A549 (cell line): ENCODE data around the gene ZNF587. TPM values are rescaled to one million over a fixed set of nuclear protein-coding genes. Genes with fewer than 3 reads are reported as not detected.

Experiments used
- ATAC-seq, 2 experiments: fragments of 200-7000 bp in 1 of 2; fragments of >200 bp in 1 of 2; cut with Nextera tagmentation in 1 of 2; cut with Tn5 transposase in 1 of 2; 3 replicates each; pipeline versions ENCODE4 v1.8.0 to v1.9.1; 2018 to 2020; ENCODE audit warnings: mild to moderate bottlenecking in 1 of 2, moderate library complexity in 1 of 2
- CTCF ChIA-PET: fragments of 300-600 bp; sonication (Branson Sonifier 250); formaldehyde crosslinking; extraction: SDS; loops from one replicate; lab custom pipeline; 2021; ENCODE audit warnings: antibody characterized with exemption, inconsistent platforms; lab: Yijun Ruan, JAX
- POLR2A ChIA-PET: fragments of 350-600 bp; formaldehyde crosslinking; extraction: SDS; loops from one replicate; lab custom pipeline; 2021; ENCODE audit warnings: antibody characterized with exemption, inconsistent platforms; lab: Yijun Ruan, JAX
- DNase-seq, 2 experiments: peaks; one replicate each; pipeline versions ENCODE4 v3.0.0 to v3.0.0-alpha.2; 2011 to 2016; ENCODE audit warnings: low read depth in 1 of 2, low spot score in 1 of 2
- FAIRE-seq: peaks from 2 replicates; lab custom pipeline; 2011; peaks lifted over from hg19 to GRCh38; lab: Jason Lieb, UNC
- H3K27ac ChIP-seq, 2 experiments: fragments of >200 bp; sonication (Bioruptor Twin); formaldehyde crosslinking; 3 replicates each; pipeline ENCODE4 v1.5.1; 2016 to 2017
- H3K4me1 ChIP-seq: fragments of >200 bp; sonication (Bioruptor Twin); formaldehyde crosslinking; 3 replicates; pipeline ENCODE4 v1.6.1; 2016
- H3K4me2 ChIP-seq: fragments of >200 bp; sonication (Bioruptor Twin); formaldehyde crosslinking; 3 replicates; pipeline ENCODE4 v1.6.1; 2016
- H3K4me3 ChIP-seq: fragments of >200 bp; sonication (Bioruptor Twin); formaldehyde crosslinking; 3 replicates; pipeline ENCODE4 v1.5.1; 2016
- H3K9me3 ChIP-seq: fragments of >200 bp; sonication (Bioruptor Twin); formaldehyde crosslinking; 3 replicates; pipeline ENCODE4 v1.6.1; 2016
- ATOH8 ChIP-seq: fragments of 250-450 bp; sonication (Bioruptor Pico); IDR thresholded peaks from 2 replicates; pipeline ENCODE4 v1.5.0; 2020; ENCODE audit warnings: low read depth, mild to moderate bottlenecking, moderate library complexity
- CBX2 ChIP-seq: fragments of 200-600 bp; sonication (generic); IDR thresholded peaks from 2 replicates; pipeline ENCODE4 v1.6.1; 2016; ENCODE audit warnings: low read depth, mild to moderate bottlenecking, borderline replicate concordance
- E2F6 ChIP-seq: IDR thresholded peaks from 2 replicates; pipeline ENCODE4 v1.6.1; 2012; ENCODE audit warnings: low read depth, borderline replicate concordance
- EHMT2 ChIP-seq: fragments of 200-600 bp; sonication (generic); IDR thresholded peaks from 2 replicates; pipeline ENCODE4 v1.6.1; 2016; ENCODE audit warnings: antibody characterized with exemption, low read depth, mild to moderate bottlenecking, moderate library complexity
- FOSL2 ChIP-seq, 2 experiments: fragments of 450-650 bp in 1 of 2; fragments of >200 bp in 1 of 2; sonication (Bioruptor Twin) in 1 of 2; formaldehyde crosslinking; IDR thresholded peaks; 2 replicates each; pipeline versions ENCODE4 v1.5.0 to v1.6.1; 2016 to 2020; ENCODE audit warnings: mild to moderate bottlenecking in 1 of 2, moderate library complexity in 1 of 2
- HMGXB4 ChIP-seq: fragments of 250-450 bp; sonication (Bioruptor Pico); IDR thresholded peaks from 2 replicates; pipeline ENCODE4 v1.5.0; 2021; ENCODE audit warnings: mild to moderate bottlenecking, moderate library complexity, borderline replicate concordance
- HOXA7 ChIP-seq: fragments of 250-450 bp; sonication (Bioruptor Pico); IDR thresholded peaks from 2 replicates; pipeline ENCODE4 v1.5.0; 2020; ENCODE audit warnings: mild to moderate bottlenecking, moderate library complexity
- NR3C1 ChIP-seq: fragments of >200 bp; sonication (Bioruptor Twin); formaldehyde crosslinking; IDR thresholded peaks from 3 replicates; pipeline ENCODE4 v1.6.1; 2017
- RARB ChIP-seq: fragments of 250-450 bp; sonication (Bioruptor Pico); IDR thresholded peaks from 2 replicates; pipeline ENCODE4 v1.8.0; 2021; ENCODE audit warnings: mild to moderate bottlenecking, moderate library complexity
- SMC3 ChIP-seq: fragments of >200 bp; sonication (Bioruptor Twin); formaldehyde crosslinking; IDR thresholded peaks from 3 replicates; pipeline ENCODE4 v1.6.1; 2018; ENCODE audit warnings: inconsistent platforms
- SREBF2 ChIP-seq: fragments of 450-650 bp; IDR thresholded peaks from 2 replicates; pipeline ENCODE4 v1.6.1; 2014; ENCODE audit warnings: mild to moderate bottlenecking, moderate library complexity
- WGBS: methylation state at CpG from one replicate; pipeline ENCODE4 v1.1.6; 2017; ENCODE audit errors: missing lambda C conversion rate; 5-methylcytosine and 5-hydroxymethylcytosine counted together
- polyA plus RNA-seq, 4 experiments: library from polyadenylated mRNA; depleted of rRNA in 3 of 4; stranded (reverse); fragments of >200 nt; fragmentation: RNase III in 1 of 4; extraction: RNeasy Plus Mini Kit Qiagen cat#74134 plus additional on column Dnase treatment in 1 of 4; gene quantifications; 2 replicates in 3 of 4; 3 replicates in 1 of 4; pipeline ENCODE4 v1.2.3, GENCODE V29; 2011 to 2017

The ZNF587 gene
- polyA plus RNA-seq, 2 of the 4 experiments (the other 2 are of a cell fraction), result 10.7 to 12.1 TPM

- 97% methylated on average over 3 of the region's 3 CpGs for WGBS
- H3K9me3 ChIP-seq, result peaks cover 68% of the 10 kb centered on the region
- H3K4me3 ChIP-seq, result no peak overlapping the region
- H3K4me1 ChIP-seq, result no peaks in the 10 kb centered on the region
- ChIA-PET POLR2A (no interaction called here), CTCF (interaction anchor here (0.6 kb wide), 1 partner anchor 10 kb away, joined by 4 read pairs; no protein-coding TSS in a partner anchor)
- DNase-seq (no peak), FAIRE-seq (no peak), ATAC-seq (no peak)
- TF ChIP-seq SREBF2, result no peak
- TF ChIP-seq SMC3, result no peak
- no peak for TF ChIP-seq HMGXB4 (CRISPR knock-in tag)
- TF ChIP-seq HOXA7 (CRISPR knock-in tag), result no peak
- TF ChIP-seq NR3C1, result no peak
- no peak for TF ChIP-seq E2F6
- TF ChIP-seq CBX2, result no peak
- no peak for TF ChIP-seq ATOH8 (CRISPR knock-in tag)
- TF ChIP-seq EHMT2, result no peak
- no peak for TF ChIP-seq RARB (CRISPR knock-in tag)
- TF ChIP-seq FOSL2 (IDR thresholded peaks at IDR 0.05), result no peak
- TF ChIP-seq FOSL2 (CRISPR knock-in tag; IDR thresholded peaks at IDR 0.05), result no peak
- H3K4me2 ChIP-seq, result no peak overlapping the region
- H3K27ac ChIP-seq, result no peak overlapping the region
These were observed 64.9 kb downstream of the ZNF587 start for GRCh38 chr19:57914531-57914930.

Other genes with a start within 250 kb of the ZNF587 start
- 4.9 and 5.9 TPM in 2 replicates for gene ZNF530, start 250.0 kb upstream of the ZNF587 start, polyA plus RNA-seq (2011; rRNA removed)
- gene ZNF530, start 250.0 kb upstream of the ZNF587 start, polyA plus RNA-seq (2017; fragmentation: RNase III; extraction: RNeasy Plus Mini Kit Qiagen cat#74134 plus additional on column Dnase treatment), result 4.9 to 6.3 TPM (median 6.3 TPM) in 3 replicates
- 9.2 and 10.1 TPM in 2 replicates for gene ZNF134, start 235.6 kb upstream of the ZNF587 start, polyA plus RNA-seq (2011; rRNA removed)
- gene ZNF134, start 235.6 kb upstream of the ZNF587 start, polyA plus RNA-seq (2017; fragmentation: RNase III; extraction: RNeasy Plus Mini Kit Qiagen cat#74134 plus additional on column Dnase treatment), result 8.3 to 9.2 TPM (median 9.1 TPM) in 3 replicates
- 11.6 and 15.8 TPM in 2 replicates for gene ZNF211, start 216.7 kb upstream of the ZNF587 start, polyA plus RNA-seq (2011; rRNA removed)
- 6.9 to 7.7 TPM (median 7.5 TPM) in 3 replicates for gene ZNF211, start 216.7 kb upstream of the ZNF587 start, polyA plus RNA-seq (2017; fragmentation: RNase III; extraction: RNeasy Plus Mini Kit Qiagen cat#74134 plus additional on column Dnase treatment)
- 0.04 TPM in 1 of 2 replicates, not detected in the other for gene ZSCAN4, start 180.9 kb upstream of the ZNF587 start, polyA plus RNA-seq (2011; rRNA removed)
- not detected in 3 replicates for gene ZSCAN4, start 180.9 kb upstream of the ZNF587 start, polyA plus RNA-seq (2017; fragmentation: RNase III; extraction: RNeasy Plus Mini Kit Qiagen cat#74134 plus additional on column Dnase treatment)
- gene ZNF551, start 167.9 kb upstream of the ZNF587 start, polyA plus RNA-seq (2011; rRNA removed), result 8.2 and 8.4 TPM in 2 replicates
- 4.2 to 6.0 TPM (median 4.3 TPM) in 3 replicates for gene ZNF551, start 167.9 kb upstream of the ZNF587 start, polyA plus RNA-seq (2017; fragmentation: RNase III; extraction: RNeasy Plus Mini Kit Qiagen cat#74134 plus additional on column Dnase treatment)
- not detected in 2 replicates for gene ZNF154, start 140.7 kb upstream of the ZNF587 start, polyA plus RNA-seq (2011; rRNA removed)
- gene ZNF154, start 140.7 kb upstream of the ZNF587 start, polyA plus RNA-seq (2017; fragmentation: RNase III; extraction: RNeasy Plus Mini Kit Qiagen cat#74134 plus additional on column Dnase treatment), result not detected in 3 replicates
- 1.4 and 1.5 TPM in 2 replicates for gene ZNF671, start 122.2 kb upstream of the ZNF587 start, polyA plus RNA-seq (2011; rRNA removed)
- 0.85 to 1.1 TPM (median 1.0 TPM) in 3 replicates for gene ZNF671, start 122.2 kb upstream of the ZNF587 start, polyA plus RNA-seq (2017; fragmentation: RNase III; extraction: RNeasy Plus Mini Kit Qiagen cat#74134 plus additional on column Dnase treatment)
- 9.3 and 10.5 TPM in 2 replicates for gene ZNF776, start 103.0 kb upstream of the ZNF587 start, polyA plus RNA-seq (2011; rRNA removed)
- gene ZNF776, start 103.0 kb upstream of the ZNF587 start, polyA plus RNA-seq (2017; fragmentation: RNase III; extraction: RNeasy Plus Mini Kit Qiagen cat#74134 plus additional on column Dnase treatment), result 5.3 to 7.0 TPM (median 6.1 TPM) in 3 replicates
- 8.1 and 8.2 TPM in 2 replicates for gene ZNF586, start 80.2 kb upstream of the ZNF587 start, polyA plus RNA-seq (2011; rRNA removed)
- 7.1 to 8.5 TPM (median 7.3 TPM) in 3 replicates for gene ZNF586, start 80.2 kb upstream of the ZNF587 start, polyA plus RNA-seq (2017; fragmentation: RNase III; extraction: RNeasy Plus Mini Kit Qiagen cat#74134 plus additional on column Dnase treatment)
- 5.7 and 5.8 TPM in 2 replicates for gene ZNF552, start 34.9 kb upstream of the ZNF587 start, polyA plus RNA-seq (2011; rRNA removed)
- gene ZNF552, start 34.9 kb upstream of the ZNF587 start, polyA plus RNA-seq (2017; fragmentation: RNase III; extraction: RNeasy Plus Mini Kit Qiagen cat#74134 plus additional on column Dnase treatment), result 6.0 to 7.2 TPM (median 6.5 TPM) in 3 replicates
- 14.2 and 14.9 TPM in 2 replicates for gene ZNF587B, start 19.6 kb upstream of the ZNF587 start, polyA plus RNA-seq (2011; rRNA removed)
- 13.2 to 15.8 TPM (median 14.1 TPM) in 3 replicates for gene ZNF587B, start 19.6 kb upstream of the ZNF587 start, polyA plus RNA-seq (2017; fragmentation: RNase III; extraction: RNeasy Plus Mini Kit Qiagen cat#74134 plus additional on column Dnase treatment)
- 5.5 and 6.9 TPM in 2 replicates for gene ZNF814, start 39.2 kb downstream of the ZNF587 start, polyA plus RNA-seq (2011; rRNA removed)
- gene ZNF814, start 39.2 kb downstream of the ZNF587 start, polyA plus RNA-seq (2017; fragmentation: RNase III; extraction: RNeasy Plus Mini Kit Qiagen cat#74134 plus additional on column Dnase treatment), result 2.1 to 3.0 TPM (median 2.6 TPM) in 3 replicates
- 8.0 and 8.7 TPM in 2 replicates for gene ZNF417, start 66.7 kb downstream of the ZNF587 start, polyA plus RNA-seq (2011; rRNA removed)
- 5.6 to 5.9 TPM (median 5.8 TPM) in 3 replicates for gene ZNF417, start 66.7 kb downstream of the ZNF587 start, polyA plus RNA-seq (2017; fragmentation: RNase III; extraction: RNeasy Plus Mini Kit Qiagen cat#74134 plus additional on column Dnase treatment)
- gene ZNF418, start 85.5 kb downstream of the ZNF587 start, polyA plus RNA-seq (2011; rRNA removed), result 2.8 and 3.2 TPM in 2 replicates
- 1.8 to 3.0 TPM (median 2.2 TPM) in 3 replicates for gene ZNF418, start 85.5 kb downstream of the ZNF587 start, polyA plus RNA-seq (2017; fragmentation: RNase III; extraction: RNeasy Plus Mini Kit Qiagen cat#74134 plus additional on column Dnase treatment)
- 2.5 and 2.9 TPM in 2 replicates for gene ZNF256, start 97.8 kb downstream of the ZNF587 start, polyA plus RNA-seq (2011; rRNA removed)
- 1.4 to 1.7 TPM (median 1.6 TPM) in 3 replicates for gene ZNF256, start 97.8 kb downstream of the ZNF587 start, polyA plus RNA-seq (2017; fragmentation: RNase III; extraction: RNeasy Plus Mini Kit Qiagen cat#74134 plus additional on column Dnase treatment)
- 0.13 and 0.15 TPM in 2 replicates for gene C19orf18, start 124.7 kb downstream of the ZNF587 start, polyA plus RNA-seq (2011; rRNA removed)
- gene C19orf18, start 124.7 kb downstream of the ZNF587 start, polyA plus RNA-seq (2017; fragmentation: RNase III; extraction: RNeasy Plus Mini Kit Qiagen cat#74134 plus additional on column Dnase treatment), result 0.17 to 0.25 TPM in 2 of 3 replicates, not detected in the other
- gene ZNF606, start 153.0 kb downstream of the ZNF587 start, polyA plus RNA-seq (2011; rRNA removed), result 4.8 and 5.1 TPM in 2 replicates
- gene ZNF606, start 153.0 kb downstream of the ZNF587 start, polyA plus RNA-seq (2017; fragmentation: RNase III; extraction: RNeasy Plus Mini Kit Qiagen cat#74134 plus additional on column Dnase treatment), result 4.5 to 5.1 TPM (median 4.5 TPM) in 3 replicates
- gene ZSCAN1, start 184.2 kb downstream of the ZNF587 start, polyA plus RNA-seq (2011; rRNA removed), result not detected in 2 replicates
- gene ZSCAN1, start 184.2 kb downstream of the ZNF587 start, polyA plus RNA-seq (2017; fragmentation: RNase III; extraction: RNeasy Plus Mini Kit Qiagen cat#74134 plus additional on column Dnase treatment), result not detected in 3 replicates
- not detected in 2 replicates for gene ZNF135, start 209.4 kb downstream of the ZNF587 start, polyA plus RNA-seq (2011; rRNA removed)
- gene ZNF135, start 209.4 kb downstream of the ZNF587 start, polyA plus RNA-seq (2017; fragmentation: RNase III; extraction: RNeasy Plus Mini Kit Qiagen cat#74134 plus additional on column Dnase treatment), result not detected in 3 replicates
- gene ZSCAN18, start 248.4 kb downstream of the ZNF587 start, polyA plus RNA-seq (2011; rRNA removed), result 2.2 and 2.9 TPM in 2 replicates
- 2.3 to 3.3 TPM (median 2.6 TPM) in 3 replicates for gene ZSCAN18, start 248.4 kb downstream of the ZNF587 start, polyA plus RNA-seq (2017; fragmentation: RNase III; extraction: RNeasy Plus Mini Kit Qiagen cat#74134 plus additional on column Dnase treatment)